GM12892 (cell line): Measurements from ENCODE around the gene AADAC.

Experiments used
- POLR2A ChIP-seq: IDR thresholded peaks from 2 replicates; pipeline ENCODE4 v1.6.1; 2011; ENCODE audit warnings: low read depth, low read length, control low read depth
- TAF1 ChIP-seq: IDR thresholded peaks from 2 replicates; pipeline ENCODE4 v1.6.1; 2011; ENCODE audit warnings: low read depth, mild to moderate bottlenecking, control low read depth, low read length, borderline replicate concordance

DNA sequence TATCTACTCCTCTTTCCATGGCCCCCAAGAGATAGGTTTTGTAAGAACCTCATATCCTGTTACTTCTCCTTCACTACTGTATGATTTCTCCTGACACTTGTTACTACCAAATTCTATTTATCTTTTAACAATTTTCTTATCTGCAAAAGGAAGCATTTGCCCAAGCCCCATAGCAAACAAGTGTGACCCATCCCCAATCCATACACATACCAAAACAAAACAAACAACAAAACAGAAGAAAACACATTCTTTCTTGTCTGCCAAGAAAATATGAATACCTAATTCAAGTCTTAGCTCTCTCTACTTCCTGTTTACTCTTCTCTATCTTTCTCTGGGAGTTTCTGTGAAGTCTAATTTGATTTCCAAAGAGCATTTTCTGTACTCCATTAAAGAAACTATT, 39.0 kb upstream of the AADAC start:
- no peak for TF ChIP-seq TAF1
- TF ChIP-seq POLR2A: no peak
